Measurements from ENCODE around the gene TCP11L1. TPM values are rescaled to one million over a fixed set of nuclear protein-coding genes. Genes with fewer than 3 reads are reported as not detected.

The TCP11L1 gene
- total and polyA plus RNA-seq, 2 donors (not counting 3 experiments of a cell fraction or from before 2014, with no cell fraction given) = 12.1 to 18.1 TPM

- ChIA-PET POLR2A (no interaction called here), CTCF (no interaction called here)
- Histone ChIP-seq H3K27me3 (ENCODE audit: control insufficient read depth in 2 of 2, insufficient read depth in 2 of 2, low read length in 2 of 2) (peaks cover 0 to 4% of the 10 kb centered on the region in 2 experiments), H3K4me2 (ENCODE audit: insufficient read depth, low read length) (no peak overlapping the region), H3K36me3 (ENCODE audit: control insufficient read depth in 2 of 2, extremely low read depth in 1 of 2, insufficient read depth in 2 of 2, low read length in 2 of 2) (no peaks in the 10 kb centered on the region), H3K4me3 (replicated peaks in 1 of 3; ENCODE audit: insufficient read depth in 1 of 3, low read depth in 1 of 3, low read length in 3 of 3) (no peak overlapping the region), H3K79me2 (ENCODE audit: control insufficient read depth, insufficient read depth, low read length) (no peaks in the 10 kb centered on the region), H4K20me1 (replicated peaks; ENCODE audit: control insufficient read depth, extremely low read depth, insufficient read depth, low read length) (no peaks in the 10 kb centered on the region), H3K27ac (ENCODE audit: insufficient read depth, low read depth, low read length) (no peak overlapping the region), H3K9ac (replicated peaks; ENCODE audit: extremely low read depth, insufficient read depth, low read length) (no peak overlapping the region), H3K4me1 (ENCODE audit: control insufficient read depth, extremely low read depth, insufficient read depth, low read length) (no peaks in the 10 kb centered on the region), H3K9me1 (replicated peaks; ENCODE audit: control insufficient read depth, extremely low read depth, insufficient read depth, low read length) (no peaks in the 10 kb centered on the region), H2AFZ (ENCODE audit: low read depth, low read length) (no peak overlapping the region), H3K9me3 (replicated peaks; ENCODE audit: control insufficient read depth, insufficient read depth, low read length) (no peaks in the 10 kb centered on the region)
- FAIRE-seq (no peak), DNase-seq (ENCODE audit: low read depth, low spot score) (no peak)
- dilution Hi-C loops (cut with MboI; ENCODE audit: extremely low pct_ligation_motif_present, low sequenced_read_pairs) (no loop called here), intact Hi-C loops (cut with micrococcal nuclease) (no loop called here)
- no TSS peak for BruUV-seq (replicated peaks)
- no peak for TF ChIP-seq MYC (IDR thresholded peaks at IDR 0.05; ENCODE audit: low read depth, low read length)
- no peak for TF ChIP-seq MAX (IDR thresholded peaks at IDR 0.05; ENCODE audit: insufficient read depth, insufficient read length)
Measured at GRCh38 chr11:33005175-33005574, 34.2 kb upstream of the TCP11L1 start.

- ChIA-PET POLR2A (no interaction called here), CTCF (no interaction called here)
- TF ChIP-seq GATA2 (IDR thresholded peaks at IDR 0.05; ENCODE audit: insufficient read depth, insufficient read length, low read depth, low read length) (no peak), POLR2AphosphoS5 (IDR thresholded peaks at IDR 0.05; ENCODE audit: insufficient read depth, low read depth, low read length) (no peak), JUN (IDR thresholded peaks at IDR 0.05; ENCODE audit: borderline replicate concordance, insufficient read depth, insufficient read length, low read depth) (no peak), MAX (IDR thresholded peaks at IDR 0.05; ENCODE audit: insufficient read depth, insufficient read length) (no peak), FOS (IDR thresholded peaks at IDR 0.05; ENCODE audit: borderline replicate concordance, insufficient read depth, low read length) (no peak), MYC (IDR thresholded peaks at IDR 0.05; ENCODE audit: low read depth, low read length) (no peak), CTCF (IDR thresholded peaks at IDR 0.05; ENCODE audit: extremely low read depth in 1 of 2, insufficient read depth in 1 of 2, low read depth in 1 of 2, low read length in 2 of 2) (no peak), POLR2A (IDR thresholded peaks at IDR 0.05; ENCODE audit: low read depth, low read length) (no peak), EZH2 (IDR thresholded peaks at IDR 0.05; ENCODE audit: borderline replicate concordance, low read depth, low read length, severe bottlenecking) (no peak)
- intact Hi-C loops (cut with micrococcal nuclease) = no loop called here
- H3K4me2 ChIP-seq (ENCODE audit: insufficient read depth, low read length) = no peak overlapping the region
- H3K79me2 ChIP-seq (ENCODE audit: control insufficient read depth, insufficient read depth, low read length) = no peaks in the 10 kb centered on the region
- BruUV-seq (replicated peaks) = no TSS peak
- H2AFZ ChIP-seq (ENCODE audit: low read depth, low read length) = no peak overlapping the region
- H3K9ac ChIP-seq (replicated peaks; ENCODE audit: extremely low read depth, insufficient read depth, low read length) = no peak overlapping the region
- H3K9me1 ChIP-seq (replicated peaks; ENCODE audit: control insufficient read depth, extremely low read depth, insufficient read depth, low read length) = no peaks in the 10 kb centered on the region
- H3K27me3 ChIP-seq (ENCODE audit: control insufficient read depth in 2 of 2, insufficient read depth in 2 of 2, low read length in 2 of 2) = peaks cover 0 to 4% of the 10 kb centered on the region in 2 experiments
- no peak overlapping the region for H3K4me3 ChIP-seq (replicated peaks in 1 of 3; ENCODE audit: insufficient read depth in 1 of 3, low read depth in 1 of 3, low read length in 3 of 3)
- H3K36me3 ChIP-seq (ENCODE audit: control insufficient read depth in 2 of 2, extremely low read depth in 1 of 2, insufficient read depth in 2 of 2, low read length in 2 of 2) = no peaks in the 10 kb centered on the region
- no peaks in the 10 kb centered on the region for H3K9me3 ChIP-seq (replicated peaks; ENCODE audit: control insufficient read depth, insufficient read depth, low read length)
- dilution Hi-C loops (cut with MboI; ENCODE audit: extremely low pct_ligation_motif_present, low sequenced_read_pairs) = no loop called here
- H3K27ac ChIP-seq (ENCODE audit: insufficient read depth, low read depth, low read length) = no peak overlapping the region
- FAIRE-seq (no peak), DNase-seq (ENCODE audit: low read depth, low spot score) (no peak)
- H3K4me1 ChIP-seq (ENCODE audit: control insufficient read depth, extremely low read depth, insufficient read depth, low read length) = no peaks in the 10 kb centered on the region
- no peaks in the 10 kb centered on the region for H4K20me1 ChIP-seq (replicated peaks; ENCODE audit: control insufficient read depth, extremely low read depth, insufficient read depth, low read length)
Measured at GRCh38 chr11:33006010-33006409, 33.4 kb upstream of the TCP11L1 start.

Measured in endothelial cell of umbilical vein (primary cell).